ENCODE measurements around the gene TPGS2.
"Not testable (repeated sequence)": the region's sequence is repeated elsewhere in the genome, so short reads cannot be mapped to it uniquely, and the experiment has no call there.

TPGS2 gene

DNA sequence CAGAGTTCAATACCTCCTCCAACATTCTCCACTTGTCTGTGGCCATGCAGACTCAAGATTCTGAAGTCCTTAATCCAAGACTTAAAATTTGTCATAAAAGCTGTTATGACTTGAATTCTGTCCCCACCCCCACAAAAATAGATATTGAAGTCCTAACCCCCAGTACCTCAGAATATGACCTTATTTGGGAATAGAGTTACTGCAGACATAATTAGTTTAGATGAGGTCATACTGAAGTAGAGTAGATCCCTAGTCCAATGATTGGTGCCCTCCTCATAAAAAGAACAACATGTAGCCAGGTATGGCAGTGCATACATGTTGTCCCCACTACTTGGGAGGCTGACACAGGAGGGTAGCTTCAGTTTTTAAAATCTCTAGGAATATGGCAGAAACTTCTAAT lies 9.2 kb downstream of the TPGS2 start:
- DNase-seq, result no peak

DNA sequence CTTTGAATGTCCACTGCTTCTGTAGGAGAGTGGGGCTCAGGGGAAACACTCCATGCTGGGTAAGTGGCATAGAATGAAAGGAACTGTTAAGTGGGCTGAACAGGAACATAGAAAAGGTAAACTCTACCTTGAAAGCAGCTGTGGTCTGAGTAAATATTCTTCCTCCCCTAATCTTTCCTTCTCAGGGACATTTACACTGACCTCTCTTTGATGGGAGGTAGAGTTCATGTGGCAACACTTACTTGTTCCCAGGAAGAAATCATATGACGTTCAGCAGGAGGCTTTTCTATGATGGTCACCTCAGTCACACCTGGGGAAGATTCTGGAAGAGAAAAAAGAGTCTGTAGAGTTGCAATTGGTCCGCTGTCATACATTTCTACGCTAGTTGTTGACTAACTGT lies 10.2 kb downstream of the TPGS2 start:
- no peak for DNase-seq

DNA sequence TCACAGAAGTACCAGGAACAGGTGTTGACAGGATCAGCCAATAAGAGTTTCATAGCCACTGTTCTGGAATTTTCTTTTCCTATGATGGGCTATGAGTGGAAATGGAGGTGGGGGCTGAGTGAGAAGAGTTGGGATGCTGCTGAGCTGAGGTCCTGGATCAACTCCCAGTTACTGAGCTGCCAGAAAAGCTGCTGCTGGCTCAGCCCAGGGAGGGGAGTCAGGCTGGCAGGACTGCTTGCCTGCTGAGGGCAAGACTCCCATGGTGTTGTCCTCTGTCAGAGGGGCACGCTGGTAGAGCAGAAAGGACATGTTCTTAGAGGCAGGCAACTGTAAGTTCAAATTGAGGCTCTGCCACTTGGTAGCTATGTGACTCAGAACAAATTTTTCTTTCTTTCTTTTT lies 11.8 kb downstream of the TPGS2 start:
- DNase-seq, result no peak

DNA sequence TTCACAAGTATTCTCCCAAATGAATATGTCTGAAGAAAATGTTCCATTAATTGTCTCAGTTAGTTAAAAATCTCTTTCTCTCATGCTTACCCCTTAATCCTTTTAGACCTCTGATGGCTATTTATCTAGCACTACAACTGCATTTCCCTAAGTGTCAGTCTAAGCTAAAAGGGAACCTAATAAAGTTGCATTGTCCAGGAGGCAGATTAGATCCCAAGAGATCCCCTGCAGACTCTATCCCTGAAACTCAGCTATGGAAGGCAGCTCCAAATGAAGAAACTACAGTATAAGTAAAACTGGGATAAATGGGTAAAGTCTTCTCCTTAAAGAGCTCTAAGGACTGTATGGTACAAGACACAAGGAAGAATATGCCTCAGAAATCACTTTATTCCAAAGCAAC lies 12.7 kb downstream of the TPGS2 start:
- not testable (repeated sequence) for DNase-seq

DNA sequence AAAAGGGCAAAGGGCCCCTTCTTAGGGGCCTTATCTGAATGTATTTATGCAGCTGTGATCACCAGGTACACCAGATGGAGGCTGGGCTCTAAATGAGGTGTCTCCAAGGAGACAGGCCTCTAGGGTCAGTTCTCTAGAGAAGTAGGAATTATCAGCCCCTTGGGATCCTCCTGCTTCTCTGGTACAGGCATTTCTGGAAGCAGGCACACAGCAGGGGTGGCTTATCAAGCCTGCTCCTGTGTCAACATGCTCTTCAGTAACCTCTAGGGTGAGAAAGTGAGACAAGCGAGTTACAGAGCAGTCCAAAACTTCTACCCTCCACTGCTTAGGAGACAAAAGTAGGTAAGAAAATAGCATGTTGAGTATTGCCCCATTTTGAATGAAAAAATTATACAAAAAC lies 13.8 kb downstream of the TPGS2 start:
- DNase-seq, result no peak

DNA sequence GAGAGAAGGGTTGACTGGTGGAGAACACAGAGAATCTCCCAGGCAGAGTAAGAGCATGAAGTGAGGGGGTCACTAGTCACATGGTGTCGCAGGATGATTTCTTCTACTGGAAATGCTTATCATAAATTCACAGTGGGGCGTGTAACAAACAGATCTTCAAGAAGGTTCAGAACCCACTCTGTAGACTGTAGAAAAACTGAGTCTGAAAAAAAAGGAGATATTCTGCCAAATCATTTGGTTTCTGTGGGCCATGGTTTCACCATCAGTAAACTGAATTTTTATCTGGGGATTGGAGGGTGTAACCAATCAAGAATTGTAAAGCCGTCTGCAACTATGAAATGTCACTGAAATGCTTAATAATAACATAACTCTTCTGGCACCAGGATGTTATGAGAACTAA lies 15.0 kb downstream of the TPGS2 start:
- no peak for DNase-seq

DNA sequence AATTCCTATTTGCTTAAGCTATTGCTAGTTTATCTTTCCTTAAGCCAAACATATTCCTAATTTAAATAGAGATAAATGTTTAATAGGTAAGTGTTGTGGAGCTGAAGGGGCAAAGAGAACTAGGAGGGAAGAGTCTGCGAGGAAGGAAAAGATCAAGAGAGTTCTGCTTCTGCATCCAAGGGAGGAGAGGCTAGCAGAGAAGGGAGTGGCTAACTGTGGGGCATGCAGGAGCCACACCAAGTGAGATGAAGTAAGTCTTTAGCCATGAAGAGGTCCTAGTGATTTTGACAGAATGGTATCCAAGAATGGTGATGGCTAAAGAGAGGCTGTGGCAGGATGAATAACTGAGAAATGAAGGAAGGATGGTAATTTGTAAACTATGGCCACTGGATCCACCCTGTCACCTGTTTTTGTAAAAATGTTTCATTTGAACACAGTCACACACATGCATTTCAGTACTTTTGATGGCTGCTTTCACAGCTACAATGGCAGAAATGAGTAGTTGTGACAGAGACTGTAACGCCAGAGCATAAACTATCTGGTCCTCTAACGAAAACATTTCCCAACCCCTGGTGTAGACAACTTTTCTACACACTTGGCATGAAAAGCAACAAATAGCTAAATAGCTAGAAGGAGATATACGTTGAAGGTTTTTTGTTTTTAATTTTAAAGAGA lies 15.6 kb downstream of the TPGS2 start:
- DNase-seq, result no peak

DNA sequence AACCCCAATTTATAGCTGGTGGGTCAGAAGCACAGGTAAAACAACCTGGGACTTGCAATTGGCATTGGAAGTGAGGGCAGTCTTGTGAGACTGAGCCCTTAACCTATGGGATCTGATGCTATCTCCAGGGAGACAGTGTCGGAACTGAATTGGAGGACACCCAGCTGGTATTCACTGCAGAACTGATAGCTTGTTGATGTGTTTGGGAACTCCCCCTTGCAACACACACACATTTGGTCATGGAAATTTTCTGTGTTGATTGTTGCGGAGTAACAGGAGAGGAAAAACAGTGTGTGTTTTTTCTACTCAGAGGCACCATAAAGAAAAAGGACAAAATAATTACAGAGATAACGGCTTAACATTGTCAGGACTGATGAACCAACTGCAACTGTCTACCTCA lies 16.1 kb downstream of the TPGS2 start:
- no peak for DNase-seq

DNA sequence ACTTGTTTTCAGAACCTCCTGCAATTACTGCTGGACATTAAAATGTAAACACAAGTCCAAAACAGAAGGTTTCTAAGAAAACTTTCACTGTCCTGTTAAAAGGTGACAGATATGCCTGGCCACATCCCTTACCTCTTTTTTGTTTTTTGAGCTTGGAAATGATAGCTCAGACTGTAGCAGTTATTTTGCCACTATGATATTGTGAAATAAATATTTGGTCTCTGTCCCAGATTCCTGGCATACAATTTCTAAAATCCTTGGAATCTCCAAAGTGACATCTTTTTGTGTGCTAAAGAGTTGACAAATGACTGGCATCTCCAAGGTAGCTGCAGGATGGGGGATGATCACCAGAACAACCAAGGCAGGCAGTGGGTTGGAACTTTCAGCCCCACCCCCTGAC lies 16.8 kb downstream of the TPGS2 start:
- no peak for DNase-seq

DNA sequence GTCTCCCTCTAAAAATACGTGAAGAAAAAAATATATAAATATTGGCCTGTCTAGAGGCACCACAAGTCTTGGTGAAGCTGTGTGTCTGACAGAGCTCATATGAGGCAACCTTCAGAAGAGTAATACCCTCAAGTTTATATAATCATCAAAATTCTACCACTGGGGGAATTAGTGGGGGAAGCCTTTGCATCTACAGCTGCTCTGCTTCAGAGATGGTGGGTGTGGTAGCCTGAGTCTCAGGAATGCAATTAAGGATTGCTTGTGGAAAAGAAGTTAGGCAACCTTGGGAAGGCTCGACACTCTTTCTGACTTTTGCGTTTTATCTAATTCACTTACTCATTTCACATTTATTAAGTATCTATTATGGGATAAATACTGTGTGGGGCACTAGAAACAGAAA lies 17.4 kb downstream of the TPGS2 start:
- DNase-seq, result no peak

DNA sequence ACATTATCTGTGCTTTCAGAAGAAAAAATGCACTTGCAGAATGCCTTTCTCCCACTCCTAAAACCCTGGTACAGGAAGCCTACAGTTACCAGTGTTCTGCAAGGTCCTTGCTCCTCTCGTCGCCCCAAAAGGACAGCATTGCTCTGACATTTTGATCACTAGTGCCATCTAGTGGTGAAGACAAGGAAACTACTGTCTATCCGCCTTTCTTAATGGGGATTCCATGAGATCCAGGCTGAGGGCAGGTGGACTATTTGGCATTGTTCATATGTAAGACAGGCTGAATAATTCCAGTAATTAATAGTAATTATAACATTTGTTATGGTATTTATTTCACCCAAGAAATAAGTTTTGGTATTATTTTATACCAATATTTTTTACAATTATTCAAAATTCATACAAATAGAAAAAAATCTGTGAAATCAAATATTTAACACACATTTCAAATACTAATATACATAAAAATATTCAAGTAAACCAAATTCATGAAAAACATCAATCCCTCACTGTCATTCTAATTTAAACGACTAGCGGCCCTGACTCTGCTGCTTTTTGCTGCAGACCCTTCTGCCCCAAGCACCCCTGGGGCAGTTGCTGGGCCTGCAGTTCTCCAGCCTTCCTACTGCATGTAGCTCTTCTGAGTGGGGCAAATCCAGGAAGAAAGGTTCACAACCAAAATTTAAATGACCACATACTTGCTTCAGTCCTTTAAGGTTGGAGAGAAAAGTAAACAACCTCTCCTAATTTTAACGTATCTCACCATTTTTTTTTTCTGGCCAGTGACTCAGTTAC lies 19.0 kb downstream of the TPGS2 start:
- DNase-seq, result no peak

DNA sequence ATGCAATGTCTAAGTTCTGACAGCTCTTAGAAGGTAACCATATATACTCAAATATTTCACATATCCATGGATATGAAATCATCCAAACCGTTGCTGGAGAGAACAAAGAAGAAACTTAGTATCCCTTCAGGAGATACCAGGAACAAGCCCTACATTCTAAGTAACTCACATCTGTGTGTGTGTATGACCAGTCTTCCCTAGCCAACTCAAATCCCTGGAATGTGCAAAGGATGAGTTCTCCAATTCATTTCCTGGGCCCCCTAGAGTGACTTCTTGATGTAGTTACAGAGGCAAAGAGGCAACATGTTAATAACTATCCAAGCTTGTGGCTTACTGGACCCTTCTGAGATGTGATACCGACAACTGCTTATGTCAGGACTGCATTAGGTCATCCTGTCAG lies 20.1 kb downstream of the TPGS2 start:
- DNase-seq, result no peak

DNA sequence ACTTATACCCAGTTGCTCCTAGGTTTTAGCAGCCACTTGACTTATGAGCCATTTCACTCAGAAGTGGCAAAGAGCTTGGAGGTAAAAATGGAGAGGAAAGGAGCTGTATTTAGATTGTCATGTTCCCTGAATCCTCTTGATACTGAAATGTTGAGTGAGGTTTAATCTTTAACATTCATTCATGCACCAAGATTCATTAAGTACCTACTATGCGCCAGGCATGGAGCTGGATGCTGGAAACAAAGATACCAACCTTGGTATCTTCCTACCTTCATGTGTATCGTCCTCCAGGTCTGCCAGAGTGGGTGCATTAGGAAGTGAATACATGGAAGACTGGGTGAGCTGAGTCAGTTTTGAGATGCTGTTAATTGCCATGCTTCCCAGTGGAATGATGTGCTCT lies 23.7 kb downstream of the TPGS2 start:
- DNase-seq, result no peak

DNA sequence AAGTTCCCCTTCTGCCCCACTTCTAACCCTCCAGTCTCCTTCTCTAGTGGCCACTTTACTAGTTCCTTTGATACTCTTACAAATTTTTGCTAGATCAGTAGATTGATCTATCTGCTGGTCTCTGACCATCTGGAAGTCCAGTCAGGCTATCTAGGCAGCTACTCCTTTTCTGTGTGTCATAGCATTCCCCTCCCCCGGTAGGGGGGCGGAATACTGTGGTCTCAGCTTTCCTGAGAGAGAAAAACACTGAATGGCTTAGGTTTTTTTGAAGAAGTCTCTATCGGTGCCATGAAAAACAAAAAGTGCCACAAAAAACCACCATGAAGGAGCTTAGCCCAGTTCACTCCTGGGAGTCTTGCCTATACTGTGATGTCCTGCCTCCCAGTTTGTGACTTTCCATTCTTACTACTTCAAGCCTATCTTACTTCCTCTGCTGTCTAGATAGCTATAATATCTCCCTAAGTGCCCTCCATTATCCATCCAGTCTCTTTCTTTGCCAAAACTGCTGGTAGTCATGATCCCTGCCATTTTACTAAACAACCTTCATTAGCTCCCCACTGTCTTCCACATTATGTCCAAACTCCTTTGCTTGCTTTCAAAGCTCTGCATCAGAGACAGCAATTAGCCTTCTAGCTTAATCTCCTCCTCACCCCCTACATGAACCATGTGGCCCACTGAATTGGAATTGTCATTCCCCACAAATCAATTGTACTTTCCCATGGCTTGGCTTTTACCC lies 29.9 kb downstream of the TPGS2 start:
- DNase-seq, result no peak

DNA sequence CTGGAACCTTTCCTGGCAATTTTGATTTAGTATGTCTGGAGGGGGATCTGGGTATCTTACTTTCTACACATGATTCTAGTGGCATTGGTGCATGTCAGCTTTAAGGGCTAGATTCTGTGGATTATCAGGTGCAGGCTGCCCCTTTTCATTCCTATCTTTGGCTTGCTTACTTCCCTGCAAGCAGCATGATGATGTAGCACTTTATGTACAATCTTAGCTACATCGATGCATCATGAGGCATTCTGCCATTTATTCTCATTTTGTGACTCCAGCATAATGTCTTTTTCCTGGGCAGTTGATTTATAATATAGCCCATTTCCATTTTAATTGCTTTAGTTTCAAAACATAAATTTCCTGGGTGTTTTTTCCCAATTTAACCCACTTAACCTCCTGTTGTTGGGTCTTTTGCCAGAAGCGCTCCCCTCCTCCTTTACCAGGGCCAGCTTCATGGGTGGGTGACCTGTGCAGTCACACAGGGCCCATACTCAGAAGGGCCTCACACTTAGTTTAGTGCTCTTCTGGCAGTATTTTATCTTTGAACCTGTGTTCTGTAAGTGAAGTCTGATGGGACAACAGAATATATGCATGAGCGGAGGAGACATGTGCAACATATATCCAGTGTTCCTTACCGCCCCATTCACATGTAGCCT lies 36.0 kb downstream of the TPGS2 start:
- no peak for DNase-seq

DNA sequence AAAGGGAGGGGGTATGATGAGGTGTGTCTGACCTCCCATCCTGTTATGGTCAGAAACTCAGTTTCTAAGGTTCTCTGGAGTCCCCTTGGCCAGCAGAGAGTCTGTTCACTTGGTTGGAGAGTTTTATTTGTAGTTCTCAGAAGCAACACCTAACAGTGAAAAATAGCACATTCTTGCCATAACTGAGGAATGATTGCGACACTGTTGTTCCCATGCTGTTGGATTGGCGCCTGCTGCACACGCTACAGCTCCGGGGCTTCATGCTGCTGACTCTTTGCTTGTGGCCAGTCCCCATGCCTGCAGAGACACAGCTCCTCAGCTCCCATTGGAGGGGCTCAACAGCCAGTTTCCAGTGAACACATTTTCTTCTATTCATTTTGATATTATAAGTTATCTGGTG lies 42.1 kb downstream of the TPGS2 start:
- no peak for DNase-seq

DNA sequence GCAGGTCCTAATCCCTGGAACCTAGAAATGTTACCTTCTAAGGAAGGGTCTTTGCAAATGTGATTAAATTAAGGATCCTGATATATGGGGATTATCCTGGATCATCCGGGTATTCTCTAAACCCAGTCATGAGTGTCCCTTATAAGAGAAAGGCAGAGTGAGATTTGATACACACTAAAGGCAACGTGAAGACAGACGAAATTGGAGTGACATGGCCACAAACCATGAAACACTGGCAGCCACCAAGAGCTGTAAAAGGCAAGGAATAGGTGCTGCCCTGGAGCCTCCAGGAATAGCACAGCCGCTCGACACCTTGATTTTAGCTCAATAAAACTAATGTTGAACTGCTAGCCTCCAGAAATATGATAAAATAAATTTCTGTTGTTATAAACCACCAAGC lies 45.0 kb downstream of the TPGS2 start:
- no peak for DNase-seq

DNA sequence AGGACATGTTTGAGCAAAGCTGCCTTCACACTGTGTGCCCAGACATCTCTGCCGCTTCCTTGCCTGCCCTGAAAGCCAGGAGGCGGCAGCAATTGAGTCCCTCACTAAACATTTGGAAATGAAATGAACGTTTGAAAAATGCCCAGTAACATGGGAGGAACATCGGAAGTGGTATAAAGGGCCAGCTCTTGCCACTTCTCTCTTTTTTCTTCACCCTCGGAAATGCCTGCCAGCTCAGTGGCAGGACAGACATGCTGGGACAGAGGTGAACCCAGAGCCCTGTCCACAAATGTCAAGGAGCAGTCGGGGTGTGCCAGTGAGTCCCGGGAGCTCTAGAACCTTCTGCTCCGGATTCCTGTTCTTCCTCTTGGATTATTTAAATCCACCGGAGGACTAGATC lies 46.1 kb downstream of the TPGS2 start:
- no peak for DNase-seq

DNA sequence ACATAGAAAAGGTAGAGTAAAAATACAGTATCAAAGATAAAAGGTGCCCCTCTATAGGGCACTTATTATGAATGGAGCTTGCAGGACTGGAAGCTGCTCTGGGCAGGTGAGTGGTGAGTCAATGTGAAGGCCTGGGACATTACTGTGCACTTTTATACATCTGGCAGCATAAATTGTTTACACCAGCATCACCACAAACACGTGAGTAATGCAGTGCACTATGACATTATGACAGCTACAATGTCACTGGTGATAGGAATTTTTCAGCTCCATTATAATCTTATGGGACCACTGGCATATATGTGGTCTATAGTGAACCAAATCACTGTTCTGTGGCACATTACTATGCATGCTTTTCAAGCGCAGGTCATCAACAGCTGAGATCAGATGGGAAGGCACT lies 48.1 kb downstream of the TPGS2 start:
- no peak for DNase-seq

DNA sequence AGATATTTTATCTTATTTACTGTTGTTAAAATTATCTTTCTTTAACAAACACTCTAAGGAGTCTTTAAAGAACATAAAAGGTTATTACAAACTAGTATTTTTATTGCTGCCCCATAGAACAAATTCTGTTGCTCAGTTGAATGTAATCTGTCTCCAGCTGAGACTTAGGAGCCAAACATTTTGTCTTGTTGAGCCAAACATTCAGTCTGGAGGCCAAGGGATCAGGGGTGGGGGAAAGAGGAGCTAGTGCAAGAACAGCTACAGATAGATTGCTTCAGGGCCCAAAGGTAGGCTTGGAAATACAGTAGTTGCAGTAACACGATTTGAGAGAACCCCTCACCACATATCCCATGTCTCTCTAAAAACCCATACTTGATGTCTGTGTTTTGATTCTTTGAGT lies 51.2 kb downstream of the TPGS2 start:
- no peak for DNase-seq

DNA sequence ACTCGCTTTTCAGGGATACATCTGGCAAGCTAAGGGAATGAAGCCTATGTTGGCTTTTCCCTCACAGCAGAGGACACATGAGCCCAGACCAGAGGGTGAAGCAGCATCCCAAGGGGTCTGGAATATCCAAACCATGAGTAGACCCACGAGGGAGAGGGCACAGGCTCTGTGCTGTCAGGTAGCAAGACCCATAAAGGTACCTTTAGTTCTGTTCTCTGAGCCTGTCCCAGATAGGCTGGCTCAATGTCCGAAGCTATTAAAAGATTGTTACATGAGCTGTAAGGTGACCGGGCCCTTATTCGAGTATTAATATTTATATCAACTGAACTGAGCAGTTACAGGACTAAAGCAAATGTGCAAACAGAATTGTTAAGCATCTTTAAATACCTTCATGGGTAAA lies 52.2 kb downstream of the TPGS2 start:
- DNase-seq, result no peak

DNA sequence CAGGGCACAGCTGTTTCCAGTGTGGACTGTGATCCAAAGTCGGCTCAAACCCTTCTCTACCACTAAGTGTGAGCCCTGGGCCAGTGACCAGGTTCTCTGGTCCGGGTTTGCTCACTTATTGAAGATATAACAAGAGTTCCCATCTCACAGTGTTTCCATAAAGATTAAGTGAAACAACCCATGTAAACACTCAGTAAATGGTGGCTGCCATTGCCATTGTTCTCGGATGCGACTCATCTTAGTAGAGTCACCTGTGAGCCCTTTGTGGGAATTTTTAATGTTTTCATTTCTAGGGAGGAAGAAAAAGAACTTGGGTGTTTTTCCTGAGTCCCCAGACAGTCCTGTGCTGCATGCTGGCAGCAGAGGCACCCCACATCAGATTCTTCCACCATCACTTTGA lies 53.4 kb downstream of the TPGS2 start:
- DNase-seq, result no peak

DNA sequence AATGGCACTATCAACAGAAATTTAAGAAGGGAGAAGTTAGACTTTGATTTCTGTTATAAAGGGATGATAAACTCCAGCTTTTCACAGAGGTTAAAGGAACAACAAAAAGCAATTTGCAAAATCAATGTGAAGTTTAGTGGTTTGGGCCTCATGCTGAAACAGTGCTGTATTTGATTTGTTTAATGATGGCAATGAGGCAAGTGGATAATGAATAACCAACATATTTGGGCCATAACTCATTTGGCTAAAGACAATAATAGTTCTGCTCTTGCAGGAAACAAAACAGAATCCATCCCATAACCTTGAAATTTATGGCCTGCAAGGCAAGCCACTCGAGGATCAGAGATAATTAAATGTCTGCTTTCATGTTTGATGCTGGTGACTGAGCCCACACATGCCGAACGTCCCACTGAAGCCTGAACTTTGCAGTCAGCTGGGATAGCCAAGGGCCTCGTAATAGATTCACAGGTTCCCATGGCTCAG lies 56.5 kb downstream of the TPGS2 start:
- DNase-seq, result no peak

DNA sequence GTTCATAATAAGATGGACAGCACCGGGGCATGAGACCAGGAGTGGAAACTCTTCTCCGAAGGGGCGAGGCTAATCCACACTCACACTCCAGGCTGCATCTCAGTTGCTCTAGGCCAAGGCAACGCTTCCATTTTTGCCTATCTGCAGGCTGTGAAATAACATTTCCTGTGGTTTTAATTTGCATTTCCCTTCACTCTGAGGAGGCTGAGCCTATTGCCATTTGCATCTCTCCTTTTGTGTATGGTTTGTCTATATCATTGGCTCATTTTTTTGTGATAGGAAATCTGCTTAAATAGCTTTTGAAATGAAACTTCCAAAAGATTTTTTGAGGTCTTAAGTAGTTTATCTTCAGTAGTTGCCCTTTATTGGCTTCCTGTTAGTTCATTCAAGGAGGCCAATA lies 57.6 kb downstream of the TPGS2 start:
- no peak for DNase-seq

Measured in right forelimb (tissue), 1 donor.